Activated CD4-positive, alpha-beta memory T cell treated with anti-CD3 and anti-CD28 coated beads, Interleukin-2, amount 10 ng/mL, durations not matched to agents 7 days and 5 days (primary cell): Measurements from ENCODE around the gene TMEM169. TPM values are rescaled to one million over a fixed set of nuclear protein-coding genes. Genes with fewer than 3 reads are reported as not detected.
A peak's percentile ranks its signal among the peaks of the same experiment; 100 is the strongest.

ENCODE experiments used
- CTCF ChIA-PET: fragments of 350-600 bp; sonication (Branson Sonifier 250); formaldehyde crosslinking; loops from one replicate; lab custom pipeline; 2021; ENCODE audit warnings: antibody characterized with exemption, inconsistent platforms; lab: Charles Lee
- POLR2A ChIA-PET: fragments of 350-600 bp; sonication (Branson Sonifier 250); formaldehyde crosslinking; loops from one replicate; lab custom pipeline; 2021; ENCODE audit warnings: antibody characterized with exemption; lab: Charles Lee
- DNase-seq: peaks from one replicate; pipeline ENCODE4 v3.0.0-alpha.2; 2020
- H3K27ac Mint-ChIP-seq: one replicate; pipeline ENCODE4 v1.8.0; 2021; ENCODE audit warnings: mild to moderate bottlenecking, mixed read lengths
- H3K27me3 Mint-ChIP-seq: one replicate; pipeline ENCODE4 v1.8.0; 2021; ENCODE audit warnings: mixed read lengths
- H3K36me3 Mint-ChIP-seq: one replicate; pipeline ENCODE4 v1.8.0; 2021; ENCODE audit warnings: low read depth, mixed read lengths
- H3K4me1 Mint-ChIP-seq: one replicate; pipeline ENCODE4 v1.8.0; 2021; ENCODE audit warnings: mixed read lengths
- H3K4me3 Mint-ChIP-seq: one replicate; pipeline ENCODE4 v1.8.0; 2021; ENCODE audit warnings: mild to moderate bottlenecking, mixed read lengths
- H3K9me3 Mint-ChIP-seq: one replicate; pipeline ENCODE4 v1.8.0; 2021; ENCODE audit warnings: mixed read lengths
- total RNA-seq, 2 experiments: library from RNA; stranded (reverse); gene quantifications; one replicate each; pipeline ENCODE4 v1.2.3, GENCODE V29; 2021

TMEM169 gene
- total RNA-seq, 2 experiments from 2014 or later = 2.3 to 3.5 TPM

- DNase-seq = no peak
- POLR2A ChIA-PET = no interaction called here
- no peak overlapping the region for H3K4me3 Mint-ChIP-seq
- H3K4me1 Mint-ChIP-seq = peaks cover 41% of the 10 kb centered on the region
- H3K9me3 Mint-ChIP-seq = peaks cover 2% of the 10 kb centered on the region
- H3K27me3 Mint-ChIP-seq = no peaks in the 10 kb centered on the region
- peaks cover 36% of the 10 kb centered on the region for H3K36me3 Mint-ChIP-seq
- CTCF ChIA-PET = interaction anchor here (1.5 to 2.4 kb wide), 2 partner anchors 22 to 28 kb away, joined by 4 to 12 read pairs; no protein-coding TSS in a partner anchor
- no peak overlapping the region for H3K27ac Mint-ChIP-seq
These were observed 26.0 kb upstream of the TMEM169 start for GRCh38 chr2:216055680-216056079.

DNA sequence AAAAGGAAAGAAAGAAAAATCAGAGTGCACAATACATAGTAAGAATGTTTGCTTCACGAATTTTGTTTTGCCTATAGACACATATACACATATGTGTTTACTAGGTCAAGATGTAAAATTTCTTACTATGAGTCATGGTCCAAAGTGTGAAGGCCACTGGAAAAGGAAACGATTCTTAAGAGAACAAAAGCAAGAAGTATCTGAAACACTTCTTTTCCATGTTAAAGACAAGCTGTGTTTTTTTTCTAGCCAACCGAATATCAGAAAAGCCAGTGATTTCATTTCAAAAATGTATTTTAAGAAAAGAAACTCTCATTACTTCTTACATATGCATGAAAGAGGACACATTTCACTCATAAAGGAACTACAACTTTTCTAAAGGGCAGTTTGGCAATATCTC lies 25.0 kb upstream of the TMEM169 start:
- peak overlapping the region; percentile 95 for H3K27ac Mint-ChIP-seq
- peaks cover 2% of the 10 kb centered on the region for H3K9me3 Mint-ChIP-seq
- H3K4me3 Mint-ChIP-seq = no peak overlapping the region
- H3K36me3 Mint-ChIP-seq = peaks cover 36% of the 10 kb centered on the region
- DNase-seq = no peak
- POLR2A ChIA-PET = interaction anchor here (3.6 kb wide), 1 partner anchor 26 kb away, joined by 33 read pairs; the partner anchor contains the start of genes PECR and TMEM169
- H3K4me1 Mint-ChIP-seq = peaks cover 41% of the 10 kb centered on the region
- H3K27me3 Mint-ChIP-seq = no peaks in the 10 kb centered on the region
- CTCF ChIA-PET = interaction anchor here (1.3 to 3.8 kb wide), 6 partner anchors 11 to 57 kb away, joined by 4 to 32 read pairs (median 6); partner anchors contain the start of gene XRCC5

GRCh38 chr2:216057688-216058193 lies 24.0 kb upstream of the TMEM169 start:
- Mint-ChIP-seq H3K27ac (peak overlapping the region; percentile 95), H3K4me3 (peak overlapping the region; percentile 64), H3K9me3 (peaks cover 2% of the 10 kb centered on the region), H3K27me3 (no peaks in the 10 kb centered on the region), H3K36me3 (peaks cover 45% of the 10 kb centered on the region), H3K4me1 (peaks cover 41% of the 10 kb centered on the region)
- ChIA-PET CTCF (interaction anchor here (1.0 to 3.8 kb wide), 9 partner anchors 12 to 57 kb away, joined by 3 to 32 read pairs (median 5); partner anchors contain the start of gene XRCC5), POLR2A (interaction anchor here (1.4 to 3.6 kb wide), 4 partner anchors 16 to 53 kb away, joined by 4 to 33 read pairs (median 10); partner anchors contain the start of genes PECR, TMEM169 and XRCC5)
- DNase-seq = peak; percentile 71

DNA sequence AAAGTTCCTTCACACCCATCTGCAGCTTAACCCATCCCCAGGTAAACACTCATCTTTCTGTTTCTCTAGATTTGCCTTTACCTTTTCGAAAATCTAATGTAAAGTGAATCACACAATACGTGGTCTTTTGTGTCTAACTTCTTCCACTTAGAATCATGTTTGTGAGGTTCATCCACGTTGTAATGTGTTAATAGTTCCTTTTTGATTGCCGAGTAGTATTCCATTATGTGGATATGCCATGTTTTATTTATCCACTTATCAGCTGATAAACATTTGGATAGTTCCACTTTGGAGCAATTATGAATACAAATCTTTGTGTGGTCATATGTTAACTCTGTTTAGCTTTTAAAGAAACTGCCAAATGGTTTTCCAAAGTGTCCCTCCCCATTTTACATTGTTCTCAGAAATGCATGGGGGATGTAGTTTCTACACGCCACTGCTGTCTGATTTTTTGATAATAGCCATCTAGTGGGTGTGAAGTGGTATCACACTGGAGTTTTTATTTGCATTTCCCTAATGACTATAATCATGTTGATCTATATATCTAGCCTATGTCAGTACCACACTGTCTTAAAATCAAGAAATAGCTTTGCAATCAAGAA lies 22.4 kb upstream of the TMEM169 start:
- DNase-seq = no peak
- Mint-ChIP-seq H3K36me3 (peaks cover 51% of the 10 kb centered on the region), H3K4me1 (peaks cover 41% of the 10 kb centered on the region), H3K27ac (no peak overlapping the region), H3K9me3 (peaks cover 2% of the 10 kb centered on the region), H3K4me3 (no peak overlapping the region), H3K27me3 (no peaks in the 10 kb centered on the region)
- ChIA-PET CTCF (interaction anchor here (0.7 to 3.8 kb wide), 14 partner anchors 9 to 109 kb away, joined by 3 to 32 read pairs (median 6); partner anchors contain the start of genes PECR, TMEM169 and XRCC5), POLR2A (interaction anchor here (1.0 to 3.6 kb wide), 5 partner anchors 14 to 54 kb away, joined by 3 to 33 read pairs (median 4); partner anchors contain the start of genes PECR, TMEM169 and XRCC5)

GRCh38 chr2:216064014-216064630 lies 17.6 kb upstream of the TMEM169 start:
- no peak for DNase-seq
- ChIA-PET POLR2A (no interaction called here), CTCF (interaction anchor here (0.8 to 2.2 kb wide), 2 partner anchors 17 to 59 kb away, joined by 3 to 4 read pairs; partner anchors contain the start of genes PECR and TMEM169)
- Mint-ChIP-seq H3K9me3 (peaks cover 1% of the 10 kb centered on the region), H3K27me3 (no peaks in the 10 kb centered on the region), H3K36me3 (peaks cover 40% of the 10 kb centered on the region), H3K27ac (no peak overlapping the region), H3K4me1 (peaks cover 10% of the 10 kb centered on the region), H3K4me3 (no peak overlapping the region)

DNA sequence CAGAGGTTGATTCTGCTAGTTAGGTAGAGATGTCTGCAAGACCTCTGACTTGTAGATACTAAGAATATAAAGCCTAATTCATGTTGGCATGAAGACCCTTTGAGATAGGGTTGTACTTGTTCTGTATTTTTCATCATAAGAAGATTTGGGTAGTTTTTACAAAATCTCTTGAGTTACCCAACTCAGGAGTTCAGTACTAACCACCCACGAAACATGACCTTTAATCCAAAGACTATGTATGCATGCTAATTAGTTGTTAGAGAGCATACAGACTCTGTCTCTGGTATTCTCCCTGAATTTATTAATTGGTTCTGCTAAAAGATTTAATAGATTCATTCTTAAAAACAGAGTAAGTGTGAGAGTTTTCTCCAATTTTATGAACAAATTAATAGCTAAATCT lies 17.1 kb upstream of the TMEM169 start:
- Mint-ChIP-seq H3K4me3 (no peak overlapping the region), H3K27me3 (no peaks in the 10 kb centered on the region), H3K27ac (no peak overlapping the region), H3K4me1 (peaks cover 4% of the 10 kb centered on the region), H3K9me3 (no peaks in the 10 kb centered on the region), H3K36me3 (peaks cover 38% of the 10 kb centered on the region)
- no peak for DNase-seq
- ChIA-PET CTCF (interaction anchor here (0.8 to 2.2 kb wide), 2 partner anchors 17 to 58 kb away, joined by 3 to 4 read pairs; partner anchors contain the start of genes PECR and TMEM169), POLR2A (no interaction called here)

DNA sequence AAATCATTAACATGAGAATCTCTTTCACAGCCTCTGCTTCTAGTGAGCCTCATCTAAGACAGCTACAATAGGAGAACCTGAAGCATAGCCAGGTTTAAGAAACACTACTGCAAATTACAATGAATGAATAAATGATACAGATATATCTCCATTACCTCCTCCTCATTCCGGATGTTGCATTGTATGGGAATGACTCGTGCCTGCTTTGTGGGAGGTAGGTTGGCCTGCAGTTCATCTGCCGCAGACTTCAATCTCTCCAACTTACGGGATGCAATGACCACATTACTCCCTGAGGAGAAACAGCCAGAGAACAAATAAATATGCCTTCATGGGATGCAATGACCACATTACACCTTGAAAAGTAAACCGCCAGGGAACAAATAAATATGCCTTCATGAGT lies 15.5 kb upstream of the TMEM169 start:
- Mint-ChIP-seq H3K36me3 (peaks cover 35% of the 10 kb centered on the region), H3K27me3 (no peaks in the 10 kb centered on the region), H3K4me3 (no peak overlapping the region), H3K4me1 (peaks cover 4% of the 10 kb centered on the region), H3K27ac (no peak overlapping the region), H3K9me3 (no peaks in the 10 kb centered on the region)
- ChIA-PET CTCF (interaction anchor here (0.7 kb wide), 1 partner anchor 15 kb away, joined by 3 read pairs; no protein-coding TSS in a partner anchor), POLR2A (no interaction called here)
- no peak for DNase-seq

GRCh38 chr2:216069028-216069427 lies 12.7 kb upstream of the TMEM169 start:
- CTCF ChIA-PET = interaction anchor here (1.1 kb wide), 1 partner anchor 10 kb away, joined by 3 read pairs; no protein-coding TSS in a partner anchor

GRCh38 chr2:216070195-216070594 lies 11.5 kb upstream of the TMEM169 start:
- no peak for DNase-seq
- Mint-ChIP-seq H3K27me3 (no peaks in the 10 kb centered on the region), H3K9me3 (no peaks in the 10 kb centered on the region), H3K4me1 (peaks cover 16% of the 10 kb centered on the region), H3K4me3 (no peak overlapping the region), H3K36me3 (peaks cover 26% of the 10 kb centered on the region), H3K27ac (no peak overlapping the region)
- ChIA-PET CTCF (interaction anchor here (1.0 to 1.7 kb wide), 2 partner anchors 10 to 47 kb away, joined by 3 to 4 read pairs; no protein-coding TSS in a partner anchor), POLR2A (interaction anchor here (1.3 kb wide), 1 partner anchor 11 kb away, joined by 4 read pairs; the partner anchor contains the start of gene PECR)

More at GRCh38 chr2:216069028-216069427, 12.7 kb upstream of the TMEM169 start:
- Mint-ChIP-seq H3K27me3 (no peaks in the 10 kb centered on the region), H3K27ac (no peak overlapping the region), H3K4me1 (peaks cover 9% of the 10 kb centered on the region), H3K4me3 (no peak overlapping the region), H3K36me3 (peaks cover 29% of the 10 kb centered on the region), H3K9me3 (no peaks in the 10 kb centered on the region)
- POLR2A ChIA-PET = no interaction called here
- DNase-seq = no peak

DNA sequence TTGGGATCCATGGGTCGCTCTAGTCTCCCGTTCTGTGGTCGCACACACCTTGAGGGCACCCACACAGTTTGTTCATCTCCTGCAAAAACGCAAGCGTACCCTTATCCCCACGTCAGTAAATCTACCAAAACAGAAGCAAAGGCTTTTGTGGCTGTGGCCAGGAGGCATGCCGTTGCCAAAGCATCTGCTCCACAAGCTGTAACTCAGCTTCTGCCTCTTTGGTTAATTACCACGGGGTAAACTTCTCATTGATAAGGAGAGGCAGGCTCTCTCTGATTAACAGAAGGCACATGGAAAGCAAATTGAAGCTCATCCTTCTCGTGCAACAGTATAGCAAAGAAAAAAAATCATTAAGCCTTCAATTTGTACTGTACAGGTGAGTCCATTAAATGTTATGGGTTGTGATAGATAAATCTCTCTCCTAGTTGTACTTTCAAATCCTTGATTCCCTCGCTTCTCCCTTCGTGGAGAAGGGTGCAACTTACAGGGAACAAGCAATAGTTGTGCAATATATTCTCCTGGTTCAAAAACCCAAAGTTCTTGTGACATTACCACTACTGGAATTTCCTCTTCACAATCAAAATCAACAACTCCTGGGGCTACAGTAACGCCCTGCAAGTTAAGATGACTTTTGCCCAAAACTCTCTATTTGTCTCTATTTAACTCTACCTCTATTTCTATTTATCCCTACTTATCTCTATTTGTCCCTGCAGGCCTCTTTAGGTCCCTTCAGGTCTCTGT lies 10.4 kb upstream of the TMEM169 start:
- Mint-ChIP-seq H3K27me3 (no peaks in the 10 kb centered on the region), H3K4me1 (peaks cover 20% of the 10 kb centered on the region), H3K9me3 (no peaks in the 10 kb centered on the region), H3K4me3 (no peak overlapping the region), H3K36me3 (peaks cover 30% of the 10 kb centered on the region), H3K27ac (no peak overlapping the region)
- DNase-seq = no peak
- ChIA-PET CTCF (interaction anchor here (1.7 kb wide), 1 partner anchor 48 kb away, joined by 4 read pairs; no protein-coding TSS in a partner anchor), POLR2A (no interaction called here)

DNA sequence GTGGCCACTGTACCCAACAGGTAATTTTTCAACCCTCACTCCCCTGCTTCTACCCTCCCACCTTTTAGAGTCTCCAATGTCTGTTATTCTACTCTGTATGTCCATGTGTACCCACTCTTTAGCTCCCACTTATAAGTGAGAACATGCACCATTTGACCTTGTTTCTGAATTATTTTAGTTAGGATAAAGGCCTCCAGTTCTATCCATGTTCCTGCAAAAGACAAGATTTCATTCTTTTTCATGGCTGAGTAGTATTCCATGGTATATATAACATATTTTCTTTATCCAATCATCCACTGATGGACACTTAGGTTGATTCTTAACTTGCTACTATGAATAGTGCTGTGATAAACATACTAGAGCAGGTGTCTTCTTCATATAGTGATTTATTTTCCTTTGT lies 9.2 kb upstream of the TMEM169 start:
- no peaks in the 10 kb centered on the region for H3K27me3 Mint-ChIP-seq
- H3K9me3 Mint-ChIP-seq = no peaks in the 10 kb centered on the region
- H3K4me3 Mint-ChIP-seq = no peak overlapping the region
- H3K4me1 Mint-ChIP-seq = peaks cover 20% of the 10 kb centered on the region
- H3K27ac Mint-ChIP-seq = no peak overlapping the region
- POLR2A ChIA-PET = no interaction called here
- DNase-seq = no peak
- H3K36me3 Mint-ChIP-seq = peaks cover 30% of the 10 kb centered on the region
- CTCF ChIA-PET = no interaction called here

GRCh38 chr2:216073773-216074172 lies 7.9 kb upstream of the TMEM169 start:
- no peak overlapping the region for H3K4me3 Mint-ChIP-seq
- H3K4me1 Mint-ChIP-seq = peaks cover 22% of the 10 kb centered on the region
- no peak overlapping the region for H3K27ac Mint-ChIP-seq
- no peak for DNase-seq
- ChIA-PET CTCF (interaction anchor here (1.0 kb wide), 1 partner anchor 19 kb away, joined by 3 read pairs; no protein-coding TSS in a partner anchor), POLR2A (interaction anchor here (1.0 kb wide), 1 partner anchor 15 kb away, joined by 4 read pairs; no protein-coding TSS in a partner anchor)
- no peaks in the 10 kb centered on the region for H3K27me3 Mint-ChIP-seq
- H3K9me3 Mint-ChIP-seq = no peaks in the 10 kb centered on the region
- peaks cover 34% of the 10 kb centered on the region for H3K36me3 Mint-ChIP-seq
